ENCODE data around the gene GRAMD1C.

GRCh38 chr3:113828600-113828999 lies 10.0 kb upstream of the GRAMD1C start:
- TF ChIP-seq CTCF (IDR thresholded peaks at IDR 0.05; ENCODE audit: insufficient read depth, low read length, poor library complexity, severe bottlenecking) (no peak), EZH2phosphoT487 (conservative IDR thresholded peaks at IDR 0.05; ENCODE audit: low read length) (no peak)

Data from SU-DHL-6 (cell line).